DND-41 (cell line): Measurements from ENCODE around the gene RCCD1.

Experiments
- ATAC-seq: fragments of 200-7000 bp; cut with Tn5 transposase; 3 replicates; pipeline ENCODE4 v1.9.1; 2021; ENCODE audit warnings: low read depth; ENCODE audit not compliant: insufficient read depth
- DNase-seq: peaks from one replicate; pipeline ENCODE4 v3.0.0-alpha.2; 2020
- H2AFZ ChIP-seq: 2 replicates; pipeline ENCODE4 v1.6.0; 2012; ENCODE audit warnings: low read depth, low read length
- H3K27ac ChIP-seq: 2 replicates; pipeline ENCODE4 v1.5.1; 2012; ENCODE audit warnings: low read length, inconsistent platforms
- H3K27me3 ChIP-seq: fragments of 200-600 bp; sonication (generic); 2 replicates; pipeline ENCODE4 v1.6.0; 2012; ENCODE audit warnings: low read length, mild to moderate bottlenecking, inconsistent platforms; ENCODE audit not compliant: insufficient read depth, poor library complexity
- H3K36me3 ChIP-seq: 2 replicates; pipeline ENCODE4 v1.5.1; 2012; ENCODE audit warnings: low read length, inconsistent platforms; ENCODE audit not compliant: insufficient read depth
- H3K4me1 ChIP-seq: 2 replicates; pipeline ENCODE4 v1.5.1; 2012; ENCODE audit warnings: mild to moderate bottlenecking, low read length; ENCODE audit not compliant: insufficient read depth
- H3K4me2 ChIP-seq: 2 replicates; pipeline ENCODE4 v1.6.0; 2012; ENCODE audit warnings: mild to moderate bottlenecking, moderate library complexity, low read length, inconsistent platforms; ENCODE audit not compliant: insufficient read depth
- H3K4me3 ChIP-seq, 2 experiments: fragments of 200-600 bp in 1 of 2; shearing (Covaris generic) in 1 of 2; 2 replicates each; pipeline ENCODE4 v1.5.1; 2012 to 2016; ENCODE audit warnings: inconsistent platforms in 2 of 2, low read length in 2 of 2, mild to moderate bottlenecking in 2 of 2, low read depth in 1 of 2, moderate library complexity in 1 of 2
- H3K79me2 ChIP-seq: 2 replicates; pipeline ENCODE4 v1.6.0; 2012; ENCODE audit warnings: low read length, inconsistent platforms; ENCODE audit not compliant: insufficient read depth
- H3K9ac ChIP-seq: 2 replicates; pipeline ENCODE4 v1.6.0; 2012; ENCODE audit warnings: low read depth, mild to moderate bottlenecking, inconsistent platforms, low read length, moderate library complexity
- H3K9me3 ChIP-seq: 2 replicates; pipeline ENCODE4 v1.5.1; 2012; ENCODE audit warnings: low read length, moderate library complexity, mild to moderate bottlenecking, inconsistent platforms; ENCODE audit not compliant: insufficient read depth, severe bottlenecking
- H4K20me1 ChIP-seq: 2 replicates; pipeline ENCODE4 v1.6.0; 2012; ENCODE audit warnings: low read length; ENCODE audit not compliant: insufficient read depth
- EZH2 ChIP-seq: IDR thresholded peaks from 3 replicates; pipeline ENCODE4 v1.6.1; 2012; ENCODE audit warnings: borderline replicate concordance, low read depth, mild to moderate bottlenecking, moderate library complexity, low read length, inconsistent platforms; ENCODE audit not compliant: severe bottlenecking
- TF ChIP-seq, protein P1 (sequence below): IDR thresholded peaks from 2 replicates; pipeline ENCODE4 v1.5.1; 2012; ENCODE audit warnings: borderline replicate concordance, low read length, moderate library complexity, mild to moderate bottlenecking; ENCODE audit not compliant: poor library complexity, severe bottlenecking; ENCODE audit errors: extremely low read depth

RCCD1 gene

DNA sequence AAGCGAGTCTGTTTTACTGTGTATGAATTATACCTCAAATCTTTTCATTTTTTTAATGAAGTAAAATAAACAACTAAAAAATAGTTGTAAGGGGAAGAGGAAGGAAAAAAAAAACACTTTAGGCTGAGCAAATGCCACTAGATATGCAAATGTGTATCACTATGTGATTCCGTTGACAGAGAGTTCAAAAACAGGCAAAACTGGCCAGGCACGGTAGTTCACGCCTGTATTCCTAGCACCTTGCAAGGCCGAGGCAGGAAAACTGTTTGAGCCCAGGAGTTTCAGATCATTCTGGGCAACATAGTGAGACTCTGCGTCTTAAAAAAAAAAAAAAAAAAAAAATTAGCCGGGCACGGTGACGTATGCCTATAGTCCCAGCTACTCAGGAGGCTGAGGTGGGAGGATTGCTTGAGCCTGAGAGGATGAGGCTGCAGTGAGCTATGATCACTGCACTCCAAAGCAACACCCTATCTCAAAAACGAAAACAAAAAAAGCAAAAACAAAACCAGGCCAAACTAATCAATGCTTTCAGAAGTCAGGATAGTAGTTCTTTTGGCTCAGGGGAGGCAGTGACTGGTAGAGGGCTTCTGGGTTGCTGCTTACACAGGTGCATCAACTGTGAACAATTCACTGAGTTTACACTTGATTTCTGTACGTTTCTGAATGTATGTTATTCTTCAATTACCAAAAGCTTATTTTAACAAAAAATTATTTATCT is 32.3 kb downstream of the RCCD1 start:
- no peak overlapping the region for H3K9ac ChIP-seq
- H4K20me1 ChIP-seq, result peaks cover 45% of the 10 kb centered on the region
- H3K27me3 ChIP-seq, result no peaks in the 10 kb centered on the region
- no peak for TF ChIP-seq EZH2
- TF ChIP-seq, protein P1, sequence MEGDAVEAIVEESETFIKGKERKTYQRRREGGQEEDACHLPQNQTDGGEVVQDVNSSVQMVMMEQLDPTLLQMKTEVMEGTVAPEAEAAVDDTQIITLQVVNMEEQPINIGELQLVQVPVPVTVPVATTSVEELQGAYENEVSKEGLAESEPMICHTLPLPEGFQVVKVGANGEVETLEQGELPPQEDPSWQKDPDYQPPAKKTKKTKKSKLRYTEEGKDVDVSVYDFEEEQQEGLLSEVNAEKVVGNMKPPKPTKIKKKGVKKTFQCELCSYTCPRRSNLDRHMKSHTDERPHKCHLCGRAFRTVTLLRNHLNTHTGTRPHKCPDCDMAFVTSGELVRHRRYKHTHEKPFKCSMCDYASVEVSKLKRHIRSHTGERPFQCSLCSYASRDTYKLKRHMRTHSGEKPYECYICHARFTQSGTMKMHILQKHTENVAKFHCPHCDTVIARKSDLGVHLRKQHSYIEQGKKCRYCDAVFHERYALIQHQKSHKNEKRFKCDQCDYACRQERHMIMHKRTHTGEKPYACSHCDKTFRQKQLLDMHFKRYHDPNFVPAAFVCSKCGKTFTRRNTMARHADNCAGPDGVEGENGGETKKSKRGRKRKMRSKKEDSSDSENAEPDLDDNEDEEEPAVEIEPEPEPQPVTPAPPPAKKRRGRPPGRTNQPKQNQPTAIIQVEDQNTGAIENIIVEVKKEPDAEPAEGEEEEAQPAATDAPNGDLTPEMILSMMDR, result no peak
- H3K36me3 ChIP-seq, result peaks cover 42% of the 10 kb centered on the region
- DNase-seq, result no peak
- no peak overlapping the region for H3K4me3 ChIP-seq
- H3K4me1 ChIP-seq, result peaks cover 12% of the 10 kb centered on the region
- no peak overlapping the region for H3K4me2 ChIP-seq
- no peaks in the 10 kb centered on the region for H3K9me3 ChIP-seq
- peaks cover 94% of the 10 kb centered on the region for H3K79me2 ChIP-seq
- H3K27ac ChIP-seq, result no peak overlapping the region
- no peak for ATAC-seq
- no peak overlapping the region for H2AFZ ChIP-seq

DNA sequence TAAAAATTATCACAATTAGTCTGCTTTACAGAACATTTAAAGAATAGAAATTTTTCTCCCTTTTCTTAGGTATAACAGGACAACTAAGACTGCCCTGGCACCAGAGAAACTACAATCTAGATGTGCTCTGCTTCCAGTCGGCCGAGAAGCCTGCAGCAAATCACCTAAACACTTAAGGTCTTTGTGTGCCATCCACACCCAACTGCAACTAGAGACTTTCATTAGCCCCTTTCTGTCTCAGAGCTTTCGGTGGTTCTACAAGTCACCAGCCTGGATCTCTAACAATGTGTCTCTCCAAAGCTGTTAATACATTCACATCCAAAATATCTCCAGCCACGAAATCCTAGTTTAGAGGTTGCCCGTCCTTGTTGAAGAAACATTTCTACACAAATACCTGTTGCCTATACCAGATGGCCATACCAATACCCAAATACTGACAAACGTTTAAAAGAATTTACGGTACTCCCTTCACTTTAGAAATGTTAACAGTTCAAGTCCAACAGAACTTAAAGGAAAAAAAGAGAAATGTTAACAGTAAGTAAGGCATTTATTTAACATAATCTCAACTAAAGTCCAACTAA is 33.0 kb downstream of the RCCD1 start:
- H3K9ac ChIP-seq, result no peak overlapping the region
- H3K4me1 ChIP-seq, result peaks cover 19% of the 10 kb centered on the region
- H2AFZ ChIP-seq, result no peak overlapping the region

DNA sequence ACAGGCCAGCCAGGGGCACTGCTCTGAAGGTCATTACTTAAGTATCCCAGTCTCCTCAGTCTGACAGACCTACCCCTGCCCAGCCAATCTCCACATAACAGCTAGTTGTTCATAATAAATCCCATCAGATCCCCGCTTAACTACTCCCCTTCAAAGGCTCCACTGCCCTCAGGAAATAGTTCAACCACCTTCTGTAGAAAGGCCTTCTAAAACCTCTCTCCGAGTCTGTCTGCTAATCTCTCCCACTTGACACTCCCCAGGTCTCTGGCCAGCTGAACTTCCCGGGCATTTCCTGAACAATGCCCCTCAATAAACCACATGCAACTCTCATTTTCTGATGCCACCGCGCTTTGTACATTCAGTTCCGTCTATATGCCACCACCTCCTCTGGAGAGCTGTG is 33.6 kb downstream of the RCCD1 start:
- Histone ChIP-seq H3K4me2 (no peak overlapping the region; the same call in 1 of the 2 replicates), H4K20me1 (peaks cover 47% of the 10 kb centered on the region), H3K9ac (no peak overlapping the region), H3K4me1 (peaks cover 26% of the 10 kb centered on the region), H2AFZ (no peak overlapping the region), H3K27me3 (no peaks in the 10 kb centered on the region), H3K4me3 (no peak overlapping the region), H3K9me3 (no peaks in the 10 kb centered on the region), H3K79me2 (peaks cover 99% of the 10 kb centered on the region), H3K27ac (no peak overlapping the region), H3K36me3 (peaks cover 28% of the 10 kb centered on the region)
- no peak for DNase-seq
- TF ChIP-seq EZH2, result no peak
- TF ChIP-seq, protein P1, result no peak
- ATAC-seq, result no peak

More for the DNA sequence above, 33.0 kb downstream of the RCCD1 start:
- TF ChIP-seq EZH2, result no peak
- TF ChIP-seq, protein P1, result no peak
- H3K9me3 ChIP-seq, result no peaks in the 10 kb centered on the region
- H3K27ac ChIP-seq, result no peak overlapping the region
- peaks cover 35% of the 10 kb centered on the region for H3K36me3 ChIP-seq
- H3K4me2 ChIP-seq, result no peak overlapping the region
- no peak overlapping the region for H3K4me3 ChIP-seq
- no peak for ATAC-seq
- peaks cover 47% of the 10 kb centered on the region for H4K20me1 ChIP-seq
- no peak for DNase-seq
- peaks cover 99% of the 10 kb centered on the region for H3K79me2 ChIP-seq
- H3K27me3 ChIP-seq, result no peaks in the 10 kb centered on the region
